Jurkat, Clone E6-1 (cell line): ENCODE results near the gene C1QTNF8.

Experiments
- DNase-seq: peaks from one replicate; pipeline ENCODE4 v3.0.0-alpha.2; 2011; ENCODE audit warnings: low read depth, low spot score
- H3K4me3 ChIP-seq: 2 replicates; pipeline ENCODE4 v1.5.1; 2011; ENCODE audit warnings: mild to moderate bottlenecking, low read length, control low read depth, moderate library complexity

Gene C1QTNF8

GRCh38 chr16:1053700-1054368 lies 42.2 kb downstream of the C1QTNF8 start:
- H3K4me3 ChIP-seq = no peak overlapping the region

GRCh38 chr16:1053121-1053521 lies 42.9 kb downstream of the C1QTNF8 start:
- DNase-seq = no peak
- no peak overlapping the region for H3K4me3 ChIP-seq

More at GRCh38 chr16:1053700-1054368, 42.2 kb downstream of the C1QTNF8 start:
- DNase-seq = no peak

GRCh38 chr16:1052721-1053120 lies 43.3 kb downstream of the C1QTNF8 start:
- no peak overlapping the region for H3K4me3 ChIP-seq
- no peak for DNase-seq

GRCh38 chr16:1051446-1051845 lies 44.6 kb downstream of the C1QTNF8 start:
- no peak for DNase-seq
- no peak overlapping the region for H3K4me3 ChIP-seq

GRCh38 chr16:1050921-1051320 lies 45.1 kb downstream of the C1QTNF8 start:
- no peak overlapping the region for H3K4me3 ChIP-seq
- no peak for DNase-seq

GRCh38 chr16:1050516-1050915 lies 45.5 kb downstream of the C1QTNF8 start:
- H3K4me3 ChIP-seq = no peak overlapping the region

GRCh38 chr16:1049976-1050247 lies 46.1 kb downstream of the C1QTNF8 start:
- no peak overlapping the region for H3K4me3 ChIP-seq
- no peak for DNase-seq

More at GRCh38 chr16:1050516-1050915, 45.5 kb downstream of the C1QTNF8 start:
- no peak for DNase-seq

- H3K4me3 ChIP-seq = no peak overlapping the region
These were observed 46.7 kb downstream of the C1QTNF8 start for GRCh38 chr16:1049113-1049975.

GRCh38 chr16:1048442-1049112 lies 47.5 kb downstream of the C1QTNF8 start:
- H3K4me3 ChIP-seq = no peak overlapping the region
- no peak for DNase-seq

More at GRCh38 chr16:1049113-1049975, 46.7 kb downstream of the C1QTNF8 start:
- DNase-seq = no peak

- H3K4me3 ChIP-seq = no peak overlapping the region
- no peak for DNase-seq
These were observed 48.2 kb downstream of the C1QTNF8 start for GRCh38 chr16:1047801-1048200.

GRCh38 chr16:1047123-1047522 lies 48.9 kb downstream of the C1QTNF8 start:
- no peak for DNase-seq
- no peak overlapping the region for H3K4me3 ChIP-seq

- no peak for DNase-seq
- H3K4me3 ChIP-seq = no peak overlapping the region
These were observed 49.8 kb downstream of the C1QTNF8 start for GRCh38 chr16:1045993-1046911.

- H3K4me3 ChIP-seq = no peak overlapping the region
- no peak for DNase-seq
These were observed 50.6 kb downstream of the C1QTNF8 start for GRCh38 chr16:1045310-1045992.

- DNase-seq = no peak
- H3K4me3 ChIP-seq = no peak overlapping the region
These were observed 51.4 kb downstream of the C1QTNF8 start for GRCh38 chr16:1044460-1045309.

- no peak for DNase-seq
- H3K4me3 ChIP-seq = no peak overlapping the region
These were observed 52.1 kb downstream of the C1QTNF8 start for GRCh38 chr16:1043881-1044451.

GRCh38 chr16:1042866-1043265 lies 53.2 kb downstream of the C1QTNF8 start:
- no peak for DNase-seq
- H3K4me3 ChIP-seq = no peak overlapping the region

- DNase-seq = no peak
- no peak overlapping the region for H3K4me3 ChIP-seq
These were observed 53.8 kb downstream of the C1QTNF8 start for GRCh38 chr16:1042049-1042744.
